Colonic mucosa (tissue), 4 donors: ENCODE results near the gene ESPNL. TPM values are rescaled to one million over a fixed set of nuclear protein-coding genes. Genes with fewer than 3 reads are reported as not detected.
"Not testable (repeated sequence)": the region's sequence is repeated elsewhere in the genome, so short reads cannot be mapped to it uniquely, and the experiment has no call there.

Experiments used
- DNase-seq: peaks from one replicate; pipeline ENCODE4 v3.0.0-alpha.2; 2020
- H3K27ac ChIP-seq: fragments of 200-600 bp; one replicate; pipeline ENCODE4 v1.8.0; 2021
- H3K27me3 ChIP-seq: fragments of 200-600 bp; one replicate; pipeline ENCODE4 v1.8.0; 2021
- H3K36me3 ChIP-seq: fragments of 200-600 bp; one replicate; pipeline ENCODE4 v1.8.0; 2021
- H3K4me1 ChIP-seq: fragments of 200-600 bp; one replicate; pipeline ENCODE4 v1.8.0; 2021; ENCODE audit warnings: mild to moderate bottlenecking
- H3K4me3 ChIP-seq: fragments of 200-600 bp; one replicate; pipeline ENCODE4 v1.8.0; 2021
- H3K9ac ChIP-seq, 2 donors: one replicate each; pipeline ENCODE4 v1.7.0; 2013; ENCODE audit warnings: control low read depth in 2 of 2, low read depth in 2 of 2, low read length in 2 of 2
- H3K9me3 ChIP-seq: fragments of 200-600 bp; one replicate; pipeline ENCODE4 v1.8.0; 2021
- intact Hi-C: fragments of 100-400 bp; cut with DNase I; formaldehyde crosslinking; loops from one replicate; pipeline ENCODE4 v1.14.1; 2022
- total RNA-seq, 2 donors: library from RNA; stranded (reverse); fragmentation: NEBNext Ultra II Directional in 1 of 2; extraction: Animal tissue kit (Norgen Biotek cat#: 25700) in 1 of 2; gene quantifications; one replicate each; pipeline ENCODE4 v1.2.1, GENCODE V29; 2021
- TF ChIP-seq, protein P1 (sequence below): fragments of 200-600 bp; IDR thresholded peaks from one replicate; pipeline ENCODE4 v1.8.0; 2022; ENCODE audit warnings: antibody characterized with exemption, mild to moderate bottlenecking
- donor health status: healthy.
- donor health status: DM: no; HTN: no; CAD: no.
- donor health status: DM: no; HTN: no; CAD: no.

The ESPNL gene
- total RNA-seq, 2 donors from 2014 or later, result 0.08 to 0.12 TPM

DNA sequence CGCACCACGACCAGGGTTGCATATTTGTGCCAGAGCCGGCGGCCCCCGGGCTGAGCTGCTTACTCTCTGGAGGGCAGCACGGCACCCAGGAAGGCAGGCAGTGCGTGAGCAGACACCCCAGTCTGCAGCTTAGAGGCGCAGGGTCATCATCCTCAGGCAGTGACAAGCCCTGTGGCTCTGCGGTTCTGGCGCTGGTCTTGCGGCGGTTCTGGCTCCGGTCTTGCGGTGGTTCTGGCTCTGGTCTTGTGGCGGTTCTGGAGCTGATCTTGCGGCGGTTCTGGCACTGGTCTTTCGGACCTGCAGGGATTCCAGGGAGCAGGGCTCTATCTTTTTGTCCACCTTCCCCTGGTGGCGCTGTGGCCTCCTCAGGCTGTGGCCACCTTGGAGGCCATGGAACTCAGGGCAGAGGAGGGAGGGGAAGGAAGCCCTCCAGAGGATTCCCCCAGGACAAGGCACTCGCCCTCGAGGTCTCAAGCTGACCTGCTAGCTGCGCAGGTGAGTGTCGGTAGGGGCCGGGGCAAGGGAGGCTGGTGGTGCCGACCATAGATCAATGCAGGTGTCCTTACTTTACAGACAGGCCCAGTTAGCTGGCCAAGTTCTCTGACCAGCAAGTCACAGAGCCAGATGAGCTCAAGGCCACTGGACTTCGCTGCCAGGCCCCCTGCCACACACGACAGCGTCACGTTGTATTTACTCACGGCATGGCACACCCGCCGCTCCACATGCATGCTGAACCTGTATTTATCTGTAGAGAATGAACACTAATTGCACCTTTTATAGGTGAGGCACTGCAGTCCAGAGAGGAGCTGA is 14.9 kb downstream of the ESPNL start:
- Histone ChIP-seq H3K4me1 (no peaks in the 10 kb centered on the region), H3K27me3 (peaks cover under 1% of the 10 kb centered on the region), H3K36me3 (no peaks in the 10 kb centered on the region), H3K27ac (no peak overlapping the region), H3K9me3 (no peaks in the 10 kb centered on the region), H3K4me3 (no peak overlapping the region), H3K9ac (no peak overlapping the region)
- TF ChIP-seq, protein P1, sequence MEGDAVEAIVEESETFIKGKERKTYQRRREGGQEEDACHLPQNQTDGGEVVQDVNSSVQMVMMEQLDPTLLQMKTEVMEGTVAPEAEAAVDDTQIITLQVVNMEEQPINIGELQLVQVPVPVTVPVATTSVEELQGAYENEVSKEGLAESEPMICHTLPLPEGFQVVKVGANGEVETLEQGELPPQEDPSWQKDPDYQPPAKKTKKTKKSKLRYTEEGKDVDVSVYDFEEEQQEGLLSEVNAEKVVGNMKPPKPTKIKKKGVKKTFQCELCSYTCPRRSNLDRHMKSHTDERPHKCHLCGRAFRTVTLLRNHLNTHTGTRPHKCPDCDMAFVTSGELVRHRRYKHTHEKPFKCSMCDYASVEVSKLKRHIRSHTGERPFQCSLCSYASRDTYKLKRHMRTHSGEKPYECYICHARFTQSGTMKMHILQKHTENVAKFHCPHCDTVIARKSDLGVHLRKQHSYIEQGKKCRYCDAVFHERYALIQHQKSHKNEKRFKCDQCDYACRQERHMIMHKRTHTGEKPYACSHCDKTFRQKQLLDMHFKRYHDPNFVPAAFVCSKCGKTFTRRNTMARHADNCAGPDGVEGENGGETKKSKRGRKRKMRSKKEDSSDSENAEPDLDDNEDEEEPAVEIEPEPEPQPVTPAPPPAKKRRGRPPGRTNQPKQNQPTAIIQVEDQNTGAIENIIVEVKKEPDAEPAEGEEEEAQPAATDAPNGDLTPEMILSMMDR, result no peak
- intact Hi-C loops, result no loop called here
- no peak for DNase-seq

DNA sequence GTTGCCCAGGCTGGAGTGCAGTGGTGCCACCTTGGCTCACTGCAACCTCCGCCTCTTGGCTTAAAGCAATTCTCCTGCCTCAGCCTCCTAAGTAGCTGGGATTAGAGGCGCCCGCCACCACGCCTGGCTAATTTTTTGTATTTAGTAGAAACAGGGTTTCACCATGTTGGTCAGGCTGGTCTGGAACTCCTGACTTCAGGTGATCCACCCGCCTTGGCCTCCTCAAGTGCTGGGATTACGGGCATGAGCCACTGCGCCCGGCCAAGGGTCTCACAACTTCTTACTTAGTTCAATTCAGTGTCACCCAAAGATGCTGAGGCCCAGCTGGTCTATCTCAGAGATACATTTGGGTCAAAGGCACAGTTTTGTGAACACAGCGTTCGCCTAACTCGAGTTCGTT is 15.6 kb downstream of the ESPNL start:
- H3K27me3 ChIP-seq, H3K27ac ChIP-seq, H3K9me3 ChIP-seq, intact Hi-C loops, H3K4me1 ChIP-seq, H3K36me3 ChIP-seq, DNase-seq, H3K9ac ChIP-seq, H3K4me3 ChIP-seq: not testable (repeated sequence)

DNA sequence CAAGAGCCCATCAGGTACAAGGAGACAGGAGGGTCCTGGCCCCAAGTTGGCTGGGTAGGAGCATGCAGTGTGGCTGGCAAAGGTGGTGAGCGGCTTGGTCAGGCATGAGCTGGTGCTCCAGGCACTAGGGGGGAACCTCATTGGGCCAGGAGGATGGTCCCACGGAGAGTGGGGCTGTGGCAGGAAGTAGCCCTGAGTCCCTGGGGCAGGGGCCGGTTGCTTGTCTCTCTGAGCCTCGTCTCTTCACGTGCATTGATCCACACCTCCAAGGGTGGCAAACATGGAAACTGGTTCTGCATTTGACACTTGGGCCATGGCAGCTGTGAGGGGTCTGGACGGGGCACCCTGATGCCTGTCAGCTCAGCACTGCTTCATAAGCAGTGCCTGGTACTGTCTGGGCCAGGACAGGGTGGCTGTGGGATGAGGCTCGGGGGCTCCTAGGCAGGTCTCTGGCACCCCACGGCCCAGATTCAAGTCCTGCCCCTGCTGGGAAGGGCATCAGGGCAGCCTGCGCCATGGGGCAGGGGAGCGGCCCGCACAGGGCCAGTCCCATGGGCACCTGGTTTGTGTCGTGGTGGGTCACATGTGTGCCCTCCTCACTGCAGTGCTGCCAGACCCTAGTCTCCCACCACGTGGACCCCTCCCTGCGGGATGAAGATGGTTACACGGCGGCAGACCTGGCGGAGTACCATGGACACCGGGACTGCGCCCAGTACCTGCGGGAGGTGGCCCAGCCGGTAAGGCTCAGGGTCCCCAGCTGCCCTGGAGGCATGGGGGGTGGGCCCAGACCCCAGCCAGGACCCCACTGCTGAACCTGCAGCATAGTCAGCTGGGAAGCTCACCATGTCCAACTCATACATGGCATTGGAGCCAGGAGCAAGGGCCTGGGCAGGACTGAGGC is 16.4 kb downstream of the ESPNL start:
- TF ChIP-seq, protein P1, result no peak
- no peaks in the 10 kb centered on the region for H3K9me3 ChIP-seq
- no peak for DNase-seq
- H3K27me3 ChIP-seq, result peaks cover 9% of the 10 kb centered on the region
- H3K27ac ChIP-seq, result no peak overlapping the region
- no peak overlapping the region for H3K4me3 ChIP-seq
- no peaks in the 10 kb centered on the region for H3K36me3 ChIP-seq
- H3K4me1 ChIP-seq, result no peaks in the 10 kb centered on the region
- intact Hi-C loops, result no loop called here
- no peak overlapping the region for H3K9ac ChIP-seq

DNA sequence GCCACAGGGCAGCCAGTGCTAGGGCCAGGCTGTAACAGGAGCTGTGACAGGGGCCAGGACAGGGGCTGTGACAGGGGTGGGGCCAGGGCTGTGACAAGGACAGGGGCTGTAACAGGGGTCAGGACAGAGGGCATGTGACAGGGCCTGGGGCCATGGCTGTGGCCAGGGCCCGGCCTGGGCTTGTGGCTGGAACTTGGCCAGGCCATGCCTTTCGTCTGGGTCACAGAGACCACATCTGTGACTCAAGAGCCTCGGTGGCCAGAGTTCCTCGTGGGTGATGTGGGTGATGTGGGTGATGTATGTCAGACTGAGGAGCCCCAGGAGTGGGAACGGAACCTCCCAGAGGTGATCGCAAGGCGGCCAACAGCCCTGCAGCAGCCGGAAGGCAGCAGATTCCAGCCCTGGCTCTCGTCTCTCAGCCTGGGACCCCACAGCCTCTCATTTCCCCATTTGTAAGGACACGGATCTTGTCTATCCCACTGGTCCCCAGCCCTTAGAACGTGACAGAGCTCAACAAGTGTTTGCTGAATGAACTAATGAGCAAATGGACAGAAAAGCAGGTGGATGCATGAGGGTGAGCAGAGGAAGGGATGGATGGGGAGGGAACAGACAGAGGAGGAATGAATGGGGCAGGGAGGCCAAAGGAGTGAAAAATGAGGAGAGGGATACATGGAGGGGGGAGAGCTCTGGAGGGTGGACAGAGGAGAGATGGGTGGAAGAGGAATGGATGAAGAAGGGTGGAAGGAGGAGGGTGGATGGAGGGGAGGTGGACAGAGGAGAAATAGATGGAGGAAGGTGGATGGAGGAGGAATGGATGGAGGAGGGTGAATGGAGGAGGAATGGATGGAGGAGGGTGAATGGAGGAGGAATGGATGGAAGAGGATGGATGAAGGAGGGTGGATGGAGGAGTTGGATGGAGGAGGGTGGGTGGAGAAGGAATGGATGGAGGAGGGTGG is 17.3 kb downstream of the ESPNL start:
- intact Hi-C loops, result no loop called here
- H3K4me3 ChIP-seq, result no peak overlapping the region
- TF ChIP-seq, protein P1, result no peak
- peaks cover 9% of the 10 kb centered on the region for H3K27me3 ChIP-seq
- no peak overlapping the region for H3K9ac ChIP-seq
- H3K36me3 ChIP-seq, result no peaks in the 10 kb centered on the region
- no peaks in the 10 kb centered on the region for H3K4me1 ChIP-seq
- H3K9me3 ChIP-seq, result no peaks in the 10 kb centered on the region
- DNase-seq, result no peak
- no peak overlapping the region for H3K27ac ChIP-seq

DNA sequence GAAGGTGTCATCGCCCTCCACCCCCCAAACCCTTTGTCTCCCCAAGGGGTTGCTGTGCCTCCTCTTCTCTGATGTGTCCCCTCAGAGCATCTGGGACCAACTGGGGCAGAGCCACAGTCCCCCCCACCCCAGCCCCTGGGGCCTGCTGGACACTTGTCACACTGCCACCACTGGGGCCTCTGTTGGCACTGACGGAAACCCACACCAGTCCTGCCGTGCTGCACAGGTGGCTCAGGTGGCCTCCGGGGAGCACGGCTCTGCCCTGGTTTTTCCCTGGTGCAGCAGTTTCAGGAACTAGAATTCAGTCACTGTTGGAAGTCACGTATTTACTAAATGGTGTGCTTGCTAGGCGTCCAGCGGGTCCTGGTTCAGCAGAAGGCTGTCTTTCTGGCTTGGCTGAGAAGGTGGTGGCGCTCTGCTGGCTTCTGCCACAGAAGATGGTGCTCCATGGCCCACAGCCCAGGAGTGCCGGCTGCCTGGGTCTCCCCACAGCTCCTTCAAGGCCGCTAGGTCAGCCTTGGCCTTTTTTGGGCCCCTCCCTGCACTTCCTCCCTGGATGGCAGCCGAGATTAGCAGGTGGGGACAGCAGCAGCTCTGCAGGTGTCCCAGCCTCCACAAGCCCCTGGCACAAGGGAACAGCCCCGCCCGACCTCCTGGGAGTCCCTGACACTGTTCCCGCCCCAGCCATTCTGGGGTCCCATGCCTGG is 19.8 kb downstream of the ESPNL start:
- TF ChIP-seq, protein P1, result no peak
- Histone ChIP-seq H3K9me3 (no peaks in the 10 kb centered on the region), H3K4me1 (no peaks in the 10 kb centered on the region), H3K36me3 (no peaks in the 10 kb centered on the region), H3K27ac (no peak overlapping the region), H3K9ac (no peak overlapping the region), H3K4me3 (no peak overlapping the region), H3K27me3 (peaks cover 9% of the 10 kb centered on the region)
- no peak for DNase-seq
- intact Hi-C loops, result no loop called here
